ENCODE data around the gene C2. TPM values are rescaled to one million over a fixed set of nuclear protein-coding genes. Genes with fewer than 3 reads are reported as not detected.

The C2 gene
- total RNA-seq, 3 donors from 2014 or later: 10.2 to 54.2 (median 15.4) TPM

DNA sequence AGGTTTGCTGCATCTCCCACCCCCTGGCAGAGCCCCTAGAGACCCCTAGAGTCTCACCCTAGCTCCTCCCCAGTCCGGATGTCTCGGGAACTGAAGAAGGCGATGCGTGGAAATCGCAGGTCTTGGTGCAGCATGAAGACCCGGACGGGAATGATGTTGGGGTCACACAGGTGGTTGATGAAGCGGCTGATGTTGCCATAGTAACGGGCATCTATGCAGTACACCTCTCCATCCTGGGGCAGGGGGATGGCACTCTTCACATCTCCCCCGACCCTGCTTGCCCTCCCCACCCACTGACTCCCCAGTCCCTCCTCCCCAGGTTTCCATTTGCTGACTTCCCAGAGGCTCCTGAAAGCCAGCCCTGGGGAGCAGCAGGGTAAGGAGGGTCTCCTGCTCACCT lies 46.9 kb upstream of the C2 start:
- H3K27ac ChIP-seq: no peak overlapping the region
- no peaks in the 10 kb centered on the region for H3K9me3 ChIP-seq
- H3K36me3 ChIP-seq: peaks cover 18% of the 10 kb centered on the region
- TF ChIP-seq, protein P1, sequence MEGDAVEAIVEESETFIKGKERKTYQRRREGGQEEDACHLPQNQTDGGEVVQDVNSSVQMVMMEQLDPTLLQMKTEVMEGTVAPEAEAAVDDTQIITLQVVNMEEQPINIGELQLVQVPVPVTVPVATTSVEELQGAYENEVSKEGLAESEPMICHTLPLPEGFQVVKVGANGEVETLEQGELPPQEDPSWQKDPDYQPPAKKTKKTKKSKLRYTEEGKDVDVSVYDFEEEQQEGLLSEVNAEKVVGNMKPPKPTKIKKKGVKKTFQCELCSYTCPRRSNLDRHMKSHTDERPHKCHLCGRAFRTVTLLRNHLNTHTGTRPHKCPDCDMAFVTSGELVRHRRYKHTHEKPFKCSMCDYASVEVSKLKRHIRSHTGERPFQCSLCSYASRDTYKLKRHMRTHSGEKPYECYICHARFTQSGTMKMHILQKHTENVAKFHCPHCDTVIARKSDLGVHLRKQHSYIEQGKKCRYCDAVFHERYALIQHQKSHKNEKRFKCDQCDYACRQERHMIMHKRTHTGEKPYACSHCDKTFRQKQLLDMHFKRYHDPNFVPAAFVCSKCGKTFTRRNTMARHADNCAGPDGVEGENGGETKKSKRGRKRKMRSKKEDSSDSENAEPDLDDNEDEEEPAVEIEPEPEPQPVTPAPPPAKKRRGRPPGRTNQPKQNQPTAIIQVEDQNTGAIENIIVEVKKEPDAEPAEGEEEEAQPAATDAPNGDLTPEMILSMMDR (IDR thresholded peaks at IDR 0.05): no peak
- TF ChIP-seq POLR2AphosphoS5 (IDR thresholded peaks at IDR 0.05) (no peak), POLR2A (IDR thresholded peaks at IDR 0.05) (no peak)
- intact Hi-C loops (cut with DNase I; ENCODE audit: low total_unique reads): no loop called here
- H3K27me3 ChIP-seq: no peaks in the 10 kb centered on the region
- no peaks in the 10 kb centered on the region for H3K4me1 ChIP-seq
- no peak for DNase-seq (ENCODE audit: low spot score in 2 of 2)
- H3K4me3 ChIP-seq: no peak overlapping the region

DNA sequence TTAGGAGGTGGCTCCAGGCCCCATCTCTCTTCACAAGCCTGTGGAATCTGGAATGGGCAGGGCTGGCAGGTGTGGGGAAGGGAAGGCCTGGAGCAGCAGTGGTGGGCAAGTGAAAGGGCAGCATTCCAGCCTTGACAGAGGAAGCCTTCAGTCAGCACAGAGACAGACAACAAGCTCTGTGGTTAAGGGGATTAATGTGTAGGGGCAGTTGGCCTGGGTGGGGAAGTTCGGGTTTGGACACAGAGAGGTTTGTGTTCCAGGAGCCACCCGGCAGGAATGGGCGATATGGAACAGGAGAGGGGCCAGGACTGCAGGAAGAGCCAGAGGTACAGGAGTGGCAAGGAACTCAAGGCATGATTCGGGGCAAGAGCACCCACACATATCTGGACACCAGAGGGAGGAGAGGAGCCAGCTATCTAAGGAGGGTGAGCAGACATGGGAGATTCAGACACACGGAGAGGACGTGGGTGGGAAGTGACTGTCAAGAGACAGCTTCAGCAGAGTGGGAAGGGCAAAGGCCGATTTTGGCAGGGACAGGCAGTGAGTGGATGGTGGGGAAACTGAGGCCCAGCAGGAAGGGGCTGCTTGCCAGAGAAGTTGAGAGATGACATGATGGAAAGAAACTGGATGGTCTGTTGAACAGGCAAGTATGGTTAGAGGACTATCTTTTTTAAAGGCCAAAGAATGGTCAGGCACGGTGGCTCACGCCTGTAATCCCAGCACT lies 46.2 kb upstream of the C2 start:
- Histone ChIP-seq H3K4me1 (no peaks in the 10 kb centered on the region), H3K27me3 (no peaks in the 10 kb centered on the region), H3K4me3 (no peak overlapping the region), H3K27ac (no peak overlapping the region), H3K36me3 (peaks cover 18% of the 10 kb centered on the region), H3K9me3 (no peaks in the 10 kb centered on the region)
- TF ChIP-seq, protein P1 (IDR thresholded peaks at IDR 0.05): no peak
- no peak for TF ChIP-seq POLR2A (IDR thresholded peaks at IDR 0.05)
- no peak for TF ChIP-seq POLR2AphosphoS5 (IDR thresholded peaks at IDR 0.05)
- intact Hi-C loops (cut with DNase I; ENCODE audit: low total_unique reads): no loop called here
- no peak for DNase-seq (ENCODE audit: low spot score in 2 of 2)

DNA sequence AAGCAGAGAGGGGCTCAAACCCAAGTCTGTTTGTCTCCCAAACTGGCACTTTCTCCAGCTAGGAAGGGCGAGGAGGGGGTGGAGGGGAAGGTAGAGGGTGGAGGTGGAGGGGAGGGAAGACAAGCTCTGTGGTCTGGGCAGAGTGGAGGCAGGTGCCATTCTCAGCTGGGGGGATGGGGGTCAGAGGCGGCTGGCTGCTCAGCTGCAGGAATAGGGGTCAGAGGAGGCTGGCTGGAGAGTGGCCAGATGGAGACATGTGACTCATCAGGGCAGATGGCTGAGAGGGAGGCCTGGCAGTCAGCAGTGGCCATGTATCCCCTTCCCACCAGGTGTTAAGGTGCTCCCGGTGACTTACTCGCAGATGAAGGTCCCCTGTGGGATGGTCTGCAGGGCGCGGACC lies 45.2 kb upstream of the C2 start:
- intact Hi-C loops (cut with DNase I; ENCODE audit: low total_unique reads): no loop called here
- Histone ChIP-seq H3K4me1 (no peaks in the 10 kb centered on the region), H3K36me3 (peaks cover 27% of the 10 kb centered on the region), H3K9me3 (no peaks in the 10 kb centered on the region), H3K4me3 (no peak overlapping the region), H3K27ac (no peak overlapping the region), H3K27me3 (no peaks in the 10 kb centered on the region)
- TF ChIP-seq, protein P1 (IDR thresholded peaks at IDR 0.05): no peak
- TF ChIP-seq POLR2AphosphoS5 (IDR thresholded peaks at IDR 0.05) (no peak), POLR2A (IDR thresholded peaks at IDR 0.05) (no peak)
- DNase-seq (ENCODE audit: low spot score in 2 of 2): no peak

DNA sequence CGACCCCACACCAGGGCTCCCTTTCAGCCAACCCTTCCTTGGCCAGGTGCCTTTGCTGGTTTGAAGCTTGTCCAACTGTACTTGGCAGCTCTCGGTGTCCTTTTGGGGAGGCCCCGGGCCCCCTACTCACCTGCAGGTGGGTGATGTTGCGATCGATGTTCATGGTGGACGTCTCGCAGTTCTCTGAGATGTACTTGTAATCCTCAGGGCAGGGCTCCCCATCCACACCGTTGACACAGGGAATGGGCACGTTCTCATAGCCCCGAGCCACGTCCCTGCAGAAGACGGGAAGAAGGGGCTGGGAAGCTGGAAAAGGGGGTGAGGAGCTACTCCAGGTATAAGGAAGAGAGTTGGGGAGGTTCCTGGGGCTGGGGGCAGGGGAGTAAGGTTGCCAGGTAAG lies 43.8 kb upstream of the C2 start:
- no peak for DNase-seq (ENCODE audit: low spot score in 2 of 2)
- Histone ChIP-seq H3K27ac (no peak overlapping the region), H3K9me3 (no peaks in the 10 kb centered on the region), H3K4me3 (no peak overlapping the region), H3K36me3 (peaks cover 33% of the 10 kb centered on the region), H3K27me3 (no peaks in the 10 kb centered on the region), H3K4me1 (no peaks in the 10 kb centered on the region)
- intact Hi-C loops (cut with DNase I; ENCODE audit: low total_unique reads): no loop called here
- TF ChIP-seq POLR2AphosphoS5 (IDR thresholded peaks at IDR 0.05) (no peak), POLR2A (IDR thresholded peaks at IDR 0.05) (no peak)
- TF ChIP-seq, protein P1 (IDR thresholded peaks at IDR 0.05): no peak

DNA sequence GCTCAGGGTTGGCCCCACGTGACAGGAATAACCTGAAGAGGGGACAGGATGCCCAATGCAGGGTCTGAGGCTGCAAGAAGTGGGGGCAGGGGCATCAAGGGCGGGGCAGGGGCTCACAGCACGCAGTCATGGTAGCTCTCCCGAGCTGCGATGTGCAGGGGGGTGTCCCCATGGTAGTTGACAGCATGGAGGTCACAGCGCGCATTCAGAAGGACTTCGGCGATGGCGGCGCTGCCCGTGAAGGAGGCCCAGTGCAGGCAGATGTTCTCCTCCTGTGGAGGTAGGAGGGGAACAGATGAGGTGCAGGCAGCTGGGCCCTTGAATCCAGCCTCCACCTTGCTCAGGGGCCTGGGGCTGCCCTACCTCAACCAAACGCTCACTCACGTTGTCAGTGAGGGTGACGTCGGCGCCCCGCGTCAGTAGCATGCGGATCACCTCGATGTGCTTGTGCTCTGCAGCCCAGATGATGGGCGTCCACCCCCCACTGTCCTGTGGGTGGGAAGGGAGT lies 42.9 kb upstream of the C2 start:
- Histone ChIP-seq H3K27ac (no peak overlapping the region), H3K4me1 (no peaks in the 10 kb centered on the region), H3K36me3 (peaks cover 33% of the 10 kb centered on the region), H3K4me3 (no peak overlapping the region), H3K9me3 (no peaks in the 10 kb centered on the region), H3K27me3 (no peaks in the 10 kb centered on the region)
- intact Hi-C loops (cut with DNase I; ENCODE audit: low total_unique reads): no loop called here
- no peak for DNase-seq (ENCODE audit: low spot score in 2 of 2)
- TF ChIP-seq POLR2AphosphoS5 (IDR thresholded peaks at IDR 0.05): no peak
- TF ChIP-seq, protein P1 (IDR thresholded peaks at IDR 0.05): no peak
- TF ChIP-seq POLR2A (IDR thresholded peaks at IDR 0.05): no peak
